Mesenchymal stem cell (in vitro differentiated cells and primary cell): ENCODE data around the gene GDPD3.

Experiments
- DNase-seq: peaks from one replicate; pipeline ENCODE4 v3.0.0-alpha.2; 2013
- H2AFZ ChIP-seq: one replicate; pipeline ENCODE4 v1.6.1; 2013; ENCODE audit warnings: low read depth, mild to moderate bottlenecking, control low read depth, inconsistent platforms, low read length, moderate library complexity
- H2AK5ac ChIP-seq: 2 replicates; pipeline ENCODE4 v1.6.1; 2013; ENCODE audit warnings: low read length, moderate library complexity, mild to moderate bottlenecking, inconsistent platforms; ENCODE audit not compliant: severe bottlenecking
- H2BK120ac ChIP-seq: one replicate; pipeline ENCODE4 v1.6.1; 2013; ENCODE audit warnings: low read depth, mild to moderate bottlenecking, inconsistent platforms, low read length, moderate library complexity
- H2BK12ac ChIP-seq, 2 experiments: one replicate each; pipeline ENCODE4 v1.6.1; 2013; ENCODE audit warnings: inconsistent platforms in 2 of 2, low read length in 2 of 2, mild to moderate bottlenecking in 2 of 2, moderate library complexity in 2 of 2, control low read depth in 1 of 2
- H2BK15ac ChIP-seq: one replicate; pipeline ENCODE4 v1.6.1; 2013; ENCODE audit warnings: mild to moderate bottlenecking, low read depth, inconsistent platforms; ENCODE audit not compliant: poor library complexity, severe bottlenecking
- H2BK5ac ChIP-seq: 2 replicates; pipeline ENCODE4 v1.6.1; 2013; ENCODE audit warnings: low read depth, mild to moderate bottlenecking, low read length, control low read depth, inconsistent platforms; ENCODE audit not compliant: poor library complexity, severe bottlenecking
- H3K14ac ChIP-seq, 2 experiments: one replicate each; pipeline ENCODE4 v1.6.1; 2013; ENCODE audit warnings: inconsistent platforms in 2 of 2, low read length in 2 of 2, control low read depth in 1 of 2, mild to moderate bottlenecking in 1 of 2, moderate library complexity in 1 of 2
- H3K18ac ChIP-seq, 2 experiments: one replicate each; pipeline ENCODE4 v1.6.1; 2013; ENCODE audit warnings: inconsistent platforms in 2 of 2, low read length in 2 of 2, control low read depth in 1 of 2, low read depth in 1 of 2, mild to moderate bottlenecking in 1 of 2
- H3K23ac ChIP-seq, 2 experiments: one replicate each; pipeline ENCODE4 v1.6.1; 2013; ENCODE audit warnings: inconsistent platforms in 2 of 2, low read length in 2 of 2, mild to moderate bottlenecking in 2 of 2, moderate library complexity in 2 of 2, control low read depth in 1 of 2
- H3K27ac ChIP-seq: 2 replicates; pipeline ENCODE4 v1.5.1; 2013; ENCODE audit warnings: mild to moderate bottlenecking, moderate library complexity, low read length, control low read depth, inconsistent platforms; ENCODE audit not compliant: poor library complexity, severe bottlenecking
- H3K27me3 ChIP-seq, 2 experiments: 2 replicates each; pipeline versions ENCODE4 v1.6.1 to v1.7.0; 2013; ENCODE audit warnings: low read length in 2 of 2, mild to moderate bottlenecking in 2 of 2, moderate library complexity in 2 of 2, control low read depth in 1 of 2, inconsistent platforms in 1 of 2; ENCODE audit not compliant: control insufficient read depth in 1 of 2, insufficient read depth in 1 of 2
- H3K36me3 ChIP-seq, 2 experiments: 2 replicates each; pipeline versions ENCODE4 v1.6.1 to v1.7.0; 2013; ENCODE audit warnings: low read length in 2 of 2, control low read depth in 1 of 2, inconsistent platforms in 1 of 2, low read depth in 1 of 2, mild to moderate bottlenecking in 1 of 2; ENCODE audit not compliant: insufficient read depth in 2 of 2, control insufficient read depth in 1 of 2
- H3K4ac ChIP-seq, 2 experiments: one replicate each; pipeline ENCODE4 v1.6.1; 2013; ENCODE audit warnings: inconsistent platforms in 2 of 2, low read length in 2 of 2, mild to moderate bottlenecking in 2 of 2, moderate library complexity in 2 of 2, control low read depth in 1 of 2, low read depth in 1 of 2
- H3K4me1 ChIP-seq: 2 replicates; pipeline ENCODE4 v1.6.1; 2013; ENCODE audit warnings: low read depth, low read length, control low read depth; ENCODE audit not compliant: control insufficient read depth, insufficient read depth
- H3K4me2 ChIP-seq: 2 replicates; pipeline ENCODE4 v1.6.1; 2013; ENCODE audit warnings: low read length, mild to moderate bottlenecking, inconsistent platforms; ENCODE audit not compliant: poor library complexity, severe bottlenecking
- H3K4me3 ChIP-seq, 2 experiments: 2 replicates each; pipeline versions ENCODE4 v1.5.1 to v1.7.0; 2013; ENCODE audit warnings: low read length in 2 of 2, mild to moderate bottlenecking in 2 of 2, control low read depth in 1 of 2, low read depth in 1 of 2; ENCODE audit not compliant: insufficient read depth in 1 of 2
- H3K79me1 ChIP-seq: replicated peaks from 2 replicates; pipeline ENCODE4 v1.6.1; 2013; ENCODE audit warnings: mild to moderate bottlenecking, control low read depth, low read length, inconsistent platforms; ENCODE audit not compliant: poor library complexity, severe bottlenecking
- H3K9ac ChIP-seq: 2 replicates; pipeline ENCODE4 v1.7.0; 2013; ENCODE audit warnings: mild to moderate bottlenecking, low read length, moderate library complexity
- H3K9me3 ChIP-seq: 2 replicates; pipeline ENCODE4 v1.7.0; 2013; ENCODE audit warnings: mild to moderate bottlenecking, low read length; ENCODE audit not compliant: control insufficient read depth
- H4K8ac ChIP-seq: one replicate; pipeline ENCODE4 v1.6.1; 2013; ENCODE audit warnings: inconsistent platforms, mild to moderate bottlenecking, low read length, moderate library complexity
- H4K91ac ChIP-seq: one replicate; pipeline ENCODE4 v1.6.1; 2013; ENCODE audit warnings: mild to moderate bottlenecking, low read length, inconsistent platforms
- WGBS: methylation state at CpG from one replicate; pipeline ENCODE4 v1.1.7; 2013; ENCODE audit warnings: mixed read lengths; 5-methylcytosine and 5-hydroxymethylcytosine counted together

The GDPD3 gene

GRCh38 chr16:30119428-30119827 lies 6.1 kb upstream of the GDPD3 start:
- no peak overlapping the region for H3K18ac ChIP-seq
- DNase-seq, result no peak
- no peak overlapping the region for H2BK5ac ChIP-seq
- H3K36me3 ChIP-seq, result peaks cover 51 to 68% of the 10 kb centered on the region in 2 experiments
- no peak overlapping the region for H2AFZ ChIP-seq
- peaks cover 12% of the 10 kb centered on the region for H3K4me1 ChIP-seq
- H3K4me3 ChIP-seq, result no peak overlapping the region
- no peak overlapping the region for H3K14ac ChIP-seq
- no peak overlapping the region for H2BK120ac ChIP-seq
- no peak overlapping the region for H4K91ac ChIP-seq
- no peaks in the 10 kb centered on the region for H3K27me3 ChIP-seq
- 100% methylated on average over 2 of the region's 2 CpGs for WGBS
- no peak overlapping the region for H3K23ac ChIP-seq
- H3K79me1 ChIP-seq, result peaks cover 8% of the 10 kb centered on the region
- no peak overlapping the region for H2BK12ac ChIP-seq
- H3K9me3 ChIP-seq, result no peaks in the 10 kb centered on the region
- H4K8ac ChIP-seq, result no peak overlapping the region
- H2BK15ac ChIP-seq, result no peak overlapping the region
- peak overlapping the region; percentile 38 for H3K9ac ChIP-seq
- no peak overlapping the region for H3K4ac ChIP-seq
- no peak overlapping the region for H3K27ac ChIP-seq
- no peak overlapping the region for H3K4me2 ChIP-seq
- H2AK5ac ChIP-seq, result no peak overlapping the region

- Histone ChIP-seq H2BK5ac (no peak overlapping the region), H3K9me3 (no peaks in the 10 kb centered on the region), H3K14ac (no peak overlapping the region), H2AFZ (no peak overlapping the region), H2BK120ac (no peak overlapping the region), H2BK15ac (no peak overlapping the region), H3K9ac (no peak overlapping the region), H3K18ac (no peak overlapping the region), H3K79me1 (peaks cover 8% of the 10 kb centered on the region), H3K4ac (no peak overlapping the region), H3K4me3 (no peak overlapping the region), H4K8ac (no peak overlapping the region), H3K23ac (no peak overlapping the region), H3K27me3 (no peaks in the 10 kb centered on the region), H4K91ac (no peak overlapping the region), H3K27ac (no peak overlapping the region), H3K4me2 (no peak overlapping the region), H2BK12ac (no peak overlapping the region), H3K4me1 (peaks cover 17% of the 10 kb centered on the region), H2AK5ac (no peak overlapping the region), H3K36me3 (peaks cover 68 to 76% of the 10 kb centered on the region in 2 experiments)
- 97% methylated on average over 9 of the region's 10 CpGs for WGBS
- no peak for DNase-seq
These were observed 4.4 kb upstream of the GDPD3 start for GRCh38 chr16:30117768-30118167.

- Histone ChIP-seq H2BK120ac (no peak overlapping the region), H2AFZ (no peak overlapping the region)
These were observed 3.2 kb upstream of the GDPD3 start for GRCh38 chr16:30116291-30117207.

GRCh38 chr16:30115238-30115637 lies 1.9 kb upstream of the GDPD3 start:
- Histone ChIP-seq H3K4me1 (peaks cover 11% of the 10 kb centered on the region), H3K14ac (no peak overlapping the region), H3K23ac (no peak overlapping the region), H3K4ac (no peak overlapping the region), H3K18ac (no peak overlapping the region), H3K79me1 (no peaks in the 10 kb centered on the region), H3K4me2 (no peak overlapping the region), H2BK12ac (no peak overlapping the region), H3K27ac (no peak overlapping the region), H2BK120ac (no peak overlapping the region), H3K27me3 (no peaks in the 10 kb centered on the region), H3K4me3 (no peak overlapping the region), H2BK15ac (no peak overlapping the region), H2AK5ac (no peak overlapping the region), H3K9ac (no peak overlapping the region), H2AFZ (no peak overlapping the region), H4K91ac (no peak overlapping the region), H3K36me3 (peaks cover 67 to 82% of the 10 kb centered on the region in 2 experiments), H3K9me3 (no peaks in the 10 kb centered on the region), H4K8ac (no peak overlapping the region), H2BK5ac (no peak overlapping the region)
- DNase-seq, result no peak
- over 99% methylated on average over 7 of the region's 7 CpGs for WGBS

More at GRCh38 chr16:30116291-30117207, 3.2 kb upstream of the GDPD3 start:
- no peaks in the 10 kb centered on the region for H3K9me3 ChIP-seq
- 85% methylated on average over 15 of the region's 16 CpGs for WGBS
- H3K18ac ChIP-seq, result no peak overlapping the region
- H3K79me1 ChIP-seq, result no peaks in the 10 kb centered on the region
- no peak overlapping the region for H3K9ac ChIP-seq
- H4K8ac ChIP-seq, result no peak overlapping the region
- H3K4me1 ChIP-seq, result peaks cover 12% of the 10 kb centered on the region
- no peak overlapping the region for H3K23ac ChIP-seq
- H2BK5ac ChIP-seq, result no peak overlapping the region
- no peak for DNase-seq
- no peak overlapping the region for H3K27ac ChIP-seq
- peaks cover 73 to 82% of the 10 kb centered on the region in 2 experiments for H3K36me3 ChIP-seq
- no peak overlapping the region for H3K4me2 ChIP-seq
- no peak overlapping the region for H3K14ac ChIP-seq
- H2BK15ac ChIP-seq, result no peak overlapping the region
- no peaks in the 10 kb centered on the region for H3K27me3 ChIP-seq
- no peak overlapping the region for H3K4me3 ChIP-seq
- no peak overlapping the region for H3K4ac ChIP-seq
- no peak overlapping the region for H2BK12ac ChIP-seq
- no peak overlapping the region for H2AK5ac ChIP-seq
- no peak overlapping the region for H4K91ac ChIP-seq
